RWPE2 (cell line): ENCODE data around the gene XRCC3.

Experiments used
- ATAC-seq: fragments of 200-7000 bp; cut with Tn5 transposase; 3 replicates; pipeline ENCODE4 v1.9.1; 2021; ENCODE audit warnings: low read depth
- DNase-seq: peaks from one replicate; pipeline ENCODE4 v3.0.0-alpha.2; 2020; ENCODE audit warnings: low spot score
- H3K27ac ChIP-seq: fragments of 450-650 bp; 2 replicates; pipeline ENCODE4 v1.5.1; 2017; ENCODE audit warnings: mild to moderate bottlenecking; ENCODE audit not compliant: poor library complexity, severe bottlenecking
- H3K27me3 ChIP-seq: fragments of 250-450 bp; sonication (Bioruptor Pico); 2 replicates; pipeline ENCODE4 v1.5.1; 2021; ENCODE audit warnings: mild to moderate bottlenecking, moderate library complexity; ENCODE audit not compliant: insufficient read depth, poor library complexity, severe bottlenecking
- H3K36me3 ChIP-seq: fragments of 250-450 bp; sonication (Bioruptor Pico); 2 replicates; pipeline ENCODE4 v1.5.1; 2020; ENCODE audit warnings: low read depth, mild to moderate bottlenecking, moderate library complexity
- H3K4me1 ChIP-seq: fragments of 250-450 bp; sonication (Bioruptor Pico); 2 replicates; pipeline ENCODE4 v1.5.1; 2021; ENCODE audit warnings: mild to moderate bottlenecking, moderate library complexity; ENCODE audit not compliant: insufficient read depth, poor library complexity, severe bottlenecking
- H3K4me3 ChIP-seq: fragments of 250-450 bp; sonication (Bioruptor Pico); 2 replicates; pipeline ENCODE4 v1.5.1; 2021; ENCODE audit warnings: mild to moderate bottlenecking, moderate library complexity; ENCODE audit not compliant: severe bottlenecking
- H3K9me3 ChIP-seq: fragments of 250-450 bp; sonication (Bioruptor Pico); 2 replicates; pipeline ENCODE4 v1.5.1; 2021; ENCODE audit warnings: mild to moderate bottlenecking, moderate library complexity; ENCODE audit not compliant: severe bottlenecking
- TF ChIP-seq, protein P1 (sequence below): fragments of 450-650 bp; IDR thresholded peaks from one replicate; pipeline ENCODE4 v1.5.1; 2017; ENCODE audit warnings: mild to moderate bottlenecking, moderate library complexity; ENCODE audit not compliant: poor library complexity, severe bottlenecking

Gene XRCC3

GRCh38 chr14:103687712-103688111 lies 27.5 kb downstream of the XRCC3 start:
- H3K4me3 ChIP-seq: no peak overlapping the region
- no peaks in the 10 kb centered on the region for H3K9me3 ChIP-seq
- ATAC-seq: no peak
- peaks cover 90% of the 10 kb centered on the region for H3K36me3 ChIP-seq
- H3K4me1 ChIP-seq: peaks cover 5% of the 10 kb centered on the region
- no peak overlapping the region for H3K27ac ChIP-seq
- no peaks in the 10 kb centered on the region for H3K27me3 ChIP-seq
- TF ChIP-seq, protein P1, sequence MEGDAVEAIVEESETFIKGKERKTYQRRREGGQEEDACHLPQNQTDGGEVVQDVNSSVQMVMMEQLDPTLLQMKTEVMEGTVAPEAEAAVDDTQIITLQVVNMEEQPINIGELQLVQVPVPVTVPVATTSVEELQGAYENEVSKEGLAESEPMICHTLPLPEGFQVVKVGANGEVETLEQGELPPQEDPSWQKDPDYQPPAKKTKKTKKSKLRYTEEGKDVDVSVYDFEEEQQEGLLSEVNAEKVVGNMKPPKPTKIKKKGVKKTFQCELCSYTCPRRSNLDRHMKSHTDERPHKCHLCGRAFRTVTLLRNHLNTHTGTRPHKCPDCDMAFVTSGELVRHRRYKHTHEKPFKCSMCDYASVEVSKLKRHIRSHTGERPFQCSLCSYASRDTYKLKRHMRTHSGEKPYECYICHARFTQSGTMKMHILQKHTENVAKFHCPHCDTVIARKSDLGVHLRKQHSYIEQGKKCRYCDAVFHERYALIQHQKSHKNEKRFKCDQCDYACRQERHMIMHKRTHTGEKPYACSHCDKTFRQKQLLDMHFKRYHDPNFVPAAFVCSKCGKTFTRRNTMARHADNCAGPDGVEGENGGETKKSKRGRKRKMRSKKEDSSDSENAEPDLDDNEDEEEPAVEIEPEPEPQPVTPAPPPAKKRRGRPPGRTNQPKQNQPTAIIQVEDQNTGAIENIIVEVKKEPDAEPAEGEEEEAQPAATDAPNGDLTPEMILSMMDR: no peak
- no peak for DNase-seq

- Histone ChIP-seq H3K27ac (no peak overlapping the region), H3K27me3 (no peaks in the 10 kb centered on the region), H3K36me3 (peaks cover 90% of the 10 kb centered on the region), H3K9me3 (no peaks in the 10 kb centered on the region), H3K4me1 (no peaks in the 10 kb centered on the region), H3K4me3 (no peak overlapping the region)
- ATAC-seq (no peak), DNase-seq (no peak)
- TF ChIP-seq, protein P1: no peak
Observed at GRCh38 chr14:103686831-103687485, 28.3 kb downstream of the XRCC3 start.

GRCh38 chr14:103685276-103686211 lies 29.7 kb downstream of the XRCC3 start:
- ATAC-seq (no peak), DNase-seq (no peak)
- no peaks in the 10 kb centered on the region for H3K27me3 ChIP-seq
- peaks cover 95% of the 10 kb centered on the region for H3K36me3 ChIP-seq
- H3K4me3 ChIP-seq: no peak overlapping the region
- H3K4me1 ChIP-seq: no peaks in the 10 kb centered on the region
- TF ChIP-seq, protein P1: no peak
- H3K9me3 ChIP-seq: no peaks in the 10 kb centered on the region
- H3K27ac ChIP-seq: no peak overlapping the region

GRCh38 chr14:103684871-103685270 lies 30.4 kb downstream of the XRCC3 start:
- H3K27ac ChIP-seq: no peak overlapping the region
- no peaks in the 10 kb centered on the region for H3K9me3 ChIP-seq
- DNase-seq (no peak), ATAC-seq (no peak)
- H3K27me3 ChIP-seq: no peaks in the 10 kb centered on the region
- no peak overlapping the region for H3K4me3 ChIP-seq
- no peaks in the 10 kb centered on the region for H3K4me1 ChIP-seq
- H3K36me3 ChIP-seq: peaks cover 99% of the 10 kb centered on the region
- TF ChIP-seq, protein P1: no peak

GRCh38 chr14:103684471-103684870 lies 30.8 kb downstream of the XRCC3 start:
- H3K36me3 ChIP-seq: peaks cover 100% of the 10 kb centered on the region
- no peaks in the 10 kb centered on the region for H3K9me3 ChIP-seq
- ATAC-seq (no peak), DNase-seq (no peak)
- no peak overlapping the region for H3K27ac ChIP-seq
- H3K4me3 ChIP-seq: no peak overlapping the region
- TF ChIP-seq, protein P1: no peak
- H3K4me1 ChIP-seq: no peaks in the 10 kb centered on the region
- no peaks in the 10 kb centered on the region for H3K27me3 ChIP-seq
